ENCODE measurements around the gene SREBF1. TPM values are rescaled to one million over a fixed set of nuclear protein-coding genes. Genes with fewer than 3 reads are reported as not detected.

SREBF1 gene
- total RNA-seq, 2 experiments from 2014 or later = 177 to 186 TPM

DNA sequence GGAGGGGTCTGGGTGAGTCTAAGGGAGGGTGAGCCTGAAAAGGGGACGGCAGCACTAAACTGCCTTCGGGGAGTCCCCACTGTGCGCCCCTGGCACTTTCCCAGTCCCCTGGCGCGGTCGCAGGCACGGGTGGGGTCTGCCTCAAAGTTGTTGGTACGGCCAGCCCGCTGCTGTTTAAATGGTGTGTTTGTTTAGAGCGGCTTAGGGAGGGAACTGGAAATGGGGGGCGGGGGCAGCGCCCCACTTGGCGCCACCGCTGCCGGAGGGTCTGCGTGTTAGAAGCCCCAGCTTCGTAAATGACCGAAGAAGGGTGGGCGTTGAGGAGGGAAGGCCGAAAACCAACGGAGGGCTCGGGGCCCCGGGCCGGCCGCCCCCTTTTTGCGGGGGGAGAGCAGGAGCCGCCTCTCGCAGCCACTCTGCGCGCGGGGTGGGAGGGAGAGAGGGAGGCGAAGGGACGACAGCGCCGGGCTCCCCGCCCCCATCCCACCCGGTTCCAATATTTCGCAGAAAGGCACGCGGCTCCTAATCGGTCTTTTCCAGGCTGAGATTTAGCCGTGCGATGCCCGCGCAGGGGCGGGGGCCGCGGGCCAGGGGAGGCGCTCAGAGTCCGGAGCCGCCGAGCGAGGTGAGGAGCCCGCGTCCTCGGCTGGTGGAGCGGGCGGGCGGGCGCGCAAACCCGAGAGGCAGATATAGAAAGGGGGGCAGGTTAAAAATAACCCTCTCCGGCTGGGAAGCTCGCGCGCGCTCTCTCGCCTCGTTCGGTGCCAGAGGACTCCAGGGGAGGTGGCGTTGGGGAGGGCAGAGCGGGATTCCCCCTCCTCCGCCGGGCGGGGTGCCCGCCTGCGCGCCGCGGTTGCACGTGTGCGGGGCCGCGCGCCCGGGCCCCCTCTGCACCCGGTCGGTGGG is 54.9 kb downstream of the SREBF1 start:
- ChIA-PET POLR2A (interaction anchor here (1.4 kb wide), 1 partner anchor 35 kb away, joined by 5 read pairs; no protein-coding TSS in a partner anchor), CTCF (no interaction called here)
- Mint-ChIP-seq H3K9me3 (no peaks in the 10 kb centered on the region), H3K4me3 (peak overlapping the region; percentile 27), H3K36me3 (ENCODE audit: low read depth) (no peaks in the 10 kb centered on the region), H3K27me3 (peaks cover 20% of the 10 kb centered on the region), H3K4me1 (peaks cover 9% of the 10 kb centered on the region), H3K27ac (no peak overlapping the region)
- DNase-seq = no peak

DNA sequence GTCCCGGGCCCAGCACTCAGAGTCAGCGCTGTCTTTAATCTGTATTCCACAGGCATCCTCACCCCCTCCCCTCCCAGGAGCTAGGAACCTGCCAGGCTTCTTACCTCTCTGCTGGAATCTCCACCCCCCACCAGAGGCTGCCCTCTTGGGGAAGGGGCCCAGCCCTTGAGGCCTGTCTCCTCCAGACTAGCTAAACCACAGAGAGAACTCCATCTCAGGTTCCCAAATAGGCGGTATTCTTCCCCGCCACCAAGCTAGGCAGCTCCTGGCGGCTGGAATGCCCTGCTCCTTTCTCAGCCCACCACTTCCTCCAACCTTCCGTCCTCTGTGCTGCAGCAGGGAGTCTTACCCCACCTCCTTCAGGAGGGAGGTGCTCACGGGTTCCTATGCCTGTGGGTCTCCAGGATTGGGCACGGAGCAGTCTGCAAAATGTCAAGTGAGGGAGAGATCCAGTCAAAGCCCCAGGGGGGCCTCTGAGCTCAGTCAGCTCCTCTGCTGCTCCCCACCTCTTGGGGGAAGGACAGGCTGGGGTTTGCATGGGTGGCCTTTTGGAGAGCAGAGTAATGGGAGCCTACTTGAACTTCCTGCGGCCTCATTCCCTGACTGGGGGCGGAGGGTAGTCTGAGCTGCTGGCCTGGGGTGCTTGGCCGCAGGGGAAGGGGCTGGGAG is 55.7 kb downstream of the SREBF1 start:
- H3K4me1 Mint-ChIP-seq = peaks cover 9% of the 10 kb centered on the region
- H3K4me3 Mint-ChIP-seq = peak overlapping the region; percentile 33
- H3K27me3 Mint-ChIP-seq = peaks cover 20% of the 10 kb centered on the region
- ChIA-PET CTCF (no interaction called here), POLR2A (interaction anchor here (1.4 kb wide), 1 partner anchor 34 kb away, joined by 5 read pairs; no protein-coding TSS in a partner anchor)
- DNase-seq = no peak
- no peak overlapping the region for H3K27ac Mint-ChIP-seq
- H3K36me3 Mint-ChIP-seq (ENCODE audit: low read depth) = no peaks in the 10 kb centered on the region
- H3K9me3 Mint-ChIP-seq = no peaks in the 10 kb centered on the region

DNA sequence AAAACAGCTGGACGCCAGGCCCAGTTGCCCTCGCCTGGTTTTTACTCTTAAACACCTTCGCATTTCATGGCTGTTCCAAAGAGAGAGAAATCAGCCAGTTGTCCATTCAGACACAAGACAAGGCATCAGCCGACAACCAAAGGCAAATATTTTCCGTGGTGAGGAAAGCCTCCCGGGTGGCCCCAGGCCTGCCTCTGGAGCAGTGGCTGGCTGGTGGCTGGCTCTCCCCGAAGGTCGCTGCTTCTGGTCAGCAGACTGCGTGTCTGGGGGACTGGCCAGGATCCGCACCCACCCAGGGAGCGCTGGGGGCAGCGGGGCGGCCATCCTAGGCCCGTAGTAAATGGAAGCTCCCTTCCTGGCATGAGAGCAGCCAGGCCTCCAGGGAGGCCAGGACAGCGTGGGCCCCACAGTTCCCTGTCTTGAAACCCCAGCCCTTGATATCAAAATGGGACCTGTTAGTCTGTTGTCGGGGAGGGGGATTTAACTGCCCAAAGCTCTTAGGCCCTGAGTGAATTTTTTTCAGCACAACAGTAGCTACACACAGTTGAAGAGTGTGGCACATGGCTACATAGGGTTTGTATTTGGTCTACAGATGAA is 57.7 kb downstream of the SREBF1 start:
- Mint-ChIP-seq H3K9me3 (no peaks in the 10 kb centered on the region), H3K36me3 (ENCODE audit: low read depth) (no peaks in the 10 kb centered on the region), H3K27me3 (peaks cover 9% of the 10 kb centered on the region), H3K4me1 (peaks cover 7% of the 10 kb centered on the region), H3K27ac (no peak overlapping the region), H3K4me3 (no peak overlapping the region)
- DNase-seq = no peak
- CTCF ChIA-PET = no interaction called here
- POLR2A ChIA-PET = interaction anchor here (0.6 kb wide), 1 partner anchor 85 kb away, joined by 3 read pairs; no protein-coding TSS in a partner anchor

- Mint-ChIP-seq H3K4me1 (peaks cover 4% of the 10 kb centered on the region), H3K9me3 (no peaks in the 10 kb centered on the region), H3K27me3 (peaks cover 7% of the 10 kb centered on the region), H3K4me3 (no peak overlapping the region), H3K27ac (no peak overlapping the region), H3K36me3 (ENCODE audit: low read depth) (no peaks in the 10 kb centered on the region)
- ChIA-PET POLR2A (interaction anchor here (0.6 kb wide), 1 partner anchor 85 kb away, joined by 3 read pairs; no protein-coding TSS in a partner anchor), CTCF (no interaction called here)
- DNase-seq = no peak
Observed at GRCh38 chr17:17778308-17779014, 58.3 kb downstream of the SREBF1 start.

DNA sequence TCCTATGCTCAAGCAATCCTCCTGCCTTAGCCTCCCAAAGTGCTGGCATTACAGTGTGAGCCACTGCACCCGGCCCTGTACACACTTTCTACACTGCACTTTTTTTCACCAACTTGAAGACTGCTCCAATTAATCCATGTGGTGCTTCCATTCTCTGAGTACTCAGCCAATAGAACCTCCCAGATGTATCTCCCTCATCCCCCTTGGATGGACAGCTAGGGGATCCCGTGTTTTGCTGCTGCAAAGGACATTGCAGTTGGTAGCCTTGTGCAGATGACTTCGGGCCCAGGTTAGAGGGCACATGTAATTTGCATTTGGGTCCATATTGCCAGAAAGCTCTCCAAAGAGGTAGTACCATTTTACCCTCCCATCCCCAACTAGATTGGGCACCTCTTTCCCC is 59.9 kb downstream of the SREBF1 start:
- Mint-ChIP-seq H3K4me1 (peaks cover 2% of the 10 kb centered on the region), H3K27me3 (peaks cover 7% of the 10 kb centered on the region), H3K4me3 (no peak overlapping the region), H3K9me3 (no peaks in the 10 kb centered on the region), H3K36me3 (ENCODE audit: low read depth) (no peaks in the 10 kb centered on the region), H3K27ac (no peak overlapping the region)
- ChIA-PET CTCF (no interaction called here), POLR2A (interaction anchor here (1.0 to 1.1 kb wide), 2 partner anchors 15 to 95 kb away, joined by 3 read pairs; no protein-coding TSS in a partner anchor)
- no peak for DNase-seq

DNA sequence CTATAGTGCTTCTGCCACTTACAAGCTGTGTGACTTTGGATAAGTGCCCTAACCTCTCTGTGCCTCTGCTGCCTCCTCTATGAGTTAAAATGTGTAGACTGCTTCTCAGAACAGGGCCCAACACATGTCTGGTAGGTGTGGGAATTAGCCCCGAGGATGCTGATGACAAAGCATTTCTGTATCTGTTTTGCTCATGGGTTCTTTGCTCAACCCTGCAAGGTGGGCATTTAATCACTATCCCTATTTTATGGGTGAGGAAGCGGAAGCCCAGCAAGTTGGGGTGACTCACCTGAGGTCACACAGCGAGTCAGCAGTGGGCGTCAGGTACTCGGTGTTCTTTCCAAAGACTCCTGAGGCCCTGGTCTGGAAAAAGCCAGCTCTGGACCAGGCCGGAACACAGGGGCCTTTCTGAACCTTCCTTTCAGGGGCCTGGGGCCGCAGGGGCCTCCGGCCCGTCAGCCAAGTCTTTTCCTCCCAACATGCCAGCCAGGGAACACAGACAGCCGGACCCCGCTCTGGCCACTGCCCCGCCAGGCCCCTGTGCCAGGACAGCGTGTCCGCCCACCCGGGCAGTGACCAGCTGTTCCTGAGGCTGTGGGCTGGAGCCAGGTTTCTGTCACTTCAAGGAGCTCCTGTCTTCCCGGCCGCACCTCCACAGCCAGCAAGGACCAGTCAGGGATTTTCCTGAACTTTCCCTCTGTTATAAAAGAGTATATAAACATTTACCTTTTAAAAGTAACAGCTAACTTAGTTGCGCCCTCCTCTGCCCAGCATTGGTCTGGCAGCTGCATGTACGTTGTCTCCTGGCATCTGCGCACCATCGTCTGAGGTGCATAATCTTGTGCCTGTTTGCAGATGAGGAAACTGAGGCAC is 62.5 kb downstream of the SREBF1 start:
- POLR2A ChIA-PET = no interaction called here
- CTCF ChIA-PET = interaction anchor here (0.5 to 1.8 kb wide), 7 partner anchors 11 to 161 kb away, joined by 3 to 7 read pairs (median 3); no protein-coding TSS in a partner anchor
- no peaks in the 10 kb centered on the region for H3K27me3 Mint-ChIP-seq
- DNase-seq = no peak
- no peaks in the 10 kb centered on the region for H3K9me3 Mint-ChIP-seq
- H3K36me3 Mint-ChIP-seq (ENCODE audit: low read depth) = no peaks in the 10 kb centered on the region
- no peaks in the 10 kb centered on the region for H3K4me1 Mint-ChIP-seq
- H3K4me3 Mint-ChIP-seq = no peak overlapping the region
- H3K27ac Mint-ChIP-seq = no peak overlapping the region

DNA sequence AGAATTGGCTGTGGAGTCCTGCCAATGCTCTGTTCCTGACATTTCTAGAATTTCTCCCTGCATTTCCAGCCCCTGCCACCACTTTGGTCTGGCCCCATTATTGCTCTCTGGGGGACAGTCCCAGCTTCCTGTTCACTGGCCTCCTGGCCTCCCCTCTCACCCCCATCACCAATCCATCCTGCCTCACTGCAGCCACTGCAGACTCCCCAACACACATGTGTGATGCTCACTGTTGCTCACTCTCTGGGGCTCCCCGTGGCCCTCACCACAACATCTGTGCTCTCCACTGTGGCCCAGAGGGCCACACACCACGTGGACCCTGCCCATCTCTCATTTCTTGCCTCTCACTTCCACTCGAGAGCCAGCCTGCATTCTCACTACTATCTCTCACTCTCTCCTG is 64.6 kb downstream of the SREBF1 start:
- Mint-ChIP-seq H3K36me3 (ENCODE audit: low read depth) (no peaks in the 10 kb centered on the region), H3K4me3 (no peak overlapping the region), H3K4me1 (no peaks in the 10 kb centered on the region), H3K27me3 (no peaks in the 10 kb centered on the region), H3K27ac (no peak overlapping the region), H3K9me3 (no peaks in the 10 kb centered on the region)
- no peak for DNase-seq
- ChIA-PET POLR2A (no interaction called here), CTCF (no interaction called here)

DNA sequence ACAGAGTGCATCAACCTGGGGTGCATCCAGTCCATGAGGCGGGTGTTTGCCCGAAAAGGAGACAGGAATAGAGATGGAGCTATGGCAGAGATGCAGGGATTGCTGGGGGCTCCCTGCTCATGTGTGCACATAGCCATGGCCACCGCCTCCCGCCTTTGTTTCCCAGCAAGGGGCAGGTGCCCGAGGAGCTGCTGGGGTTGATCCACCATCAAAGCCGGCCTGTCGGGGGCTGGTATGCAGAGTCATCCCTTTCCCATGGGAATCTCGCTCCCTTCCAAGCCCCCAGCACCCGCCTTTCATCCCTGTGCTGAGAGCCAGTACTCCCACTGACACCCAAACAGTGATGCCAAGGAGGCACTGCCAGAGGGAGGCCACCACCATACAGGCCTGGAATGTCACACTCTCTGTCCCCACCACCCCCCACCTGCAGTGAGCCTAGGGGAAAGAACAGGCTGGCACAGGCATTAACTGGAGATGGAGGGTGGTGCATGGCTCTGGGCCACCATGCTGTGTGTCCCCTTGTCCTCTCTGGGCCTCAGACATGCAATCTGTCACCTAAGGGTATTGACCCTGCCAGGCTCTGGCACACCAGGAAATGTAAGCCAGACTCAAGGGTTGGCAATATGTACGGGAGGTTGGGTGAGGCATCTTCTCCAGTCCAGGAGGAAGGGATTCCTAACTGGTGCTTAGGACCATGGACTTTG is 65.1 kb downstream of the SREBF1 start:
- ChIA-PET CTCF (no interaction called here), POLR2A (no interaction called here)
- no peak for DNase-seq
- no peaks in the 10 kb centered on the region for H3K9me3 Mint-ChIP-seq
- H3K4me3 Mint-ChIP-seq = no peak overlapping the region
- no peaks in the 10 kb centered on the region for H3K27me3 Mint-ChIP-seq
- H3K27ac Mint-ChIP-seq = no peak overlapping the region
- no peaks in the 10 kb centered on the region for H3K4me1 Mint-ChIP-seq
- no peaks in the 10 kb centered on the region for H3K36me3 Mint-ChIP-seq (ENCODE audit: low read depth)

DNA sequence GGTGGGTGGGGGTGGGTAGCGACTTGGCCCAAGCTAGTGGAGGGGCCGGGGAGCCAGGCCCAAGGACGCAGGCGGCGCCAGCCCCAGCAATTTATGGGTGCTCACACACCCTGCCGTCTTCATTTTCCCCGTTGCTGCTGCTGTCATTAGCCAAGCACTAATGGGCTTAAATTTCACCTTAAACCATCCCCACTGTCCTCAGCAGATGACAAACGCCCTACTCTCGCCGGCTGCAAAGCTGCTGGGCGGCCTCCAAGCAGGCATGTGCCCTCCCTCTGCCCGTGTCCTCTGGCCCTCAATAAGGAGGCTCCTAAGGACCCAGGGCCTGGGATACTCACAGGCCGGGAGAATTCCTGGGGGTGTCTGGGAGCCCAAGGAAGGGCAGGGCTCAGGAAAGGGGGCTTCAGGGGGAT is 66.1 kb downstream of the SREBF1 start:
- CTCF ChIA-PET = no interaction called here
- POLR2A ChIA-PET = no interaction called here
- no peak overlapping the region for H3K27ac Mint-ChIP-seq
- H3K27me3 Mint-ChIP-seq = no peaks in the 10 kb centered on the region
- H3K4me3 Mint-ChIP-seq = no peak overlapping the region
- no peaks in the 10 kb centered on the region for H3K4me1 Mint-ChIP-seq
- H3K36me3 Mint-ChIP-seq (ENCODE audit: low read depth) = no peaks in the 10 kb centered on the region
- DNase-seq = no peak
- no peaks in the 10 kb centered on the region for H3K9me3 Mint-ChIP-seq

GRCh38 chr17:17769869-17770631 is 66.7 kb downstream of the SREBF1 start:
- ChIA-PET POLR2A (no interaction called here), CTCF (no interaction called here)
- Mint-ChIP-seq H3K4me3 (no peak overlapping the region), H3K36me3 (ENCODE audit: low read depth) (no peaks in the 10 kb centered on the region), H3K27ac (no peak overlapping the region), H3K4me1 (no peaks in the 10 kb centered on the region), H3K27me3 (no peaks in the 10 kb centered on the region), H3K9me3 (no peaks in the 10 kb centered on the region)
- DNase-seq = no peak

- H3K27ac Mint-ChIP-seq = no peak overlapping the region
- POLR2A ChIA-PET = no interaction called here
- no peak overlapping the region for H3K4me3 Mint-ChIP-seq
- H3K9me3 Mint-ChIP-seq = no peaks in the 10 kb centered on the region
- H3K27me3 Mint-ChIP-seq = no peaks in the 10 kb centered on the region
- CTCF ChIA-PET = no interaction called here
- H3K36me3 Mint-ChIP-seq (ENCODE audit: low read depth) = no peaks in the 10 kb centered on the region
- no peak for DNase-seq
- peaks cover 4% of the 10 kb centered on the region for H3K4me1 Mint-ChIP-seq
Observed at GRCh38 chr17:17768424-17769088, 68.2 kb downstream of the SREBF1 start.
